ENCODE results near the gene ACTL8.

ACTL8 gene

DNA sequence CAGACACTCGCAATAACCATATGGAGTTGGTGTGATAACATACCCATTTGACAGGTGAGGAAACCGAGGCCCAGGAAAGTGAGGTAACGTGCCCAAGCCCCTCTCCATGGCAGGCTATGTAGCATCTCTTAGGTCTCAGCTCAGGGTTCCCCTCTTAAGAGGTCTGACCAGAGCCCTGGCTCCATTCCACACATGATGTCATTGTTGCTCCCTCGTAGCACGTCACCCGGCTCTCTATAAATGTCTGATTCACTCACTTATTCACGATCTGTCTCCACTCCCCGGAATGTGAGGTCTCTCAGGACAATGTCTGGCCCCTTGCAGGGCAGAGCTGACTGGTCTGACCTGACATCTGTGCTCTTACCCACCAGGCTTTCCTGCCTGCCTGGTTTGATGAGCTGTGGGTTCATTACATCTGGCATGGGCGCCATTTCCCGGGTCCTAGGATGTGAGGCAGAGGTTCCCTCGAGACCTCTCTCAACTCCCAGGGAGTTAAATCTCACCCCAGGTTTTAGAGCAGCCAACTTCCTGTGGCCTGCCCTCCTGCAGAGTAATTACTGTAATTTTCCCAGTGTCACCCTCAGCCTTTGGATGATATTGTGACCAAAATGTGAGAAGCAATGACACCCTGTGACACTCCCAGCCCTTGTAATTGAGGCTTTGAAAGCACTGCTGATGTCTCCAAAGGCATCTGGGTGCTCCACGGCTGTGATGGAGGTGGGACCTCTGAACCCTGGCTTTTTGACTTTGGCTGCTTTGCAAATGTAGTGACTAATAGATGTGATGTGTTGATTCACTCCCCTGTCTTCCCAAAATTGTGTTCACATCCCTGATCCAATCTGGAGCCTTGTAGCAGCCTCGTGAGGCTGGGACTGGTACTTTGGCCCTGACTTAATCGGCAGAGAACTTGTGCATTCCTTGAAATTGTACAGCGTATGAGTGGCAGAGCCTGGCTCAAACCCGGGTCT, 10.6 kb downstream of the ACTL8 start:
- Mint-ChIP-seq H3K4me3 (no peak overlapping the region), H3K4me1 (ENCODE audit: low read depth in 2 of 2) (no peaks in the 10 kb centered on the region), H3K9me3 (peaks cover 0 to 2% of the 10 kb centered on the region in 2 donors), H3K36me3 (ENCODE audit: insufficient read depth) (no peaks in the 10 kb centered on the region), H3K27ac (no peak overlapping the region), H3K27me3 (peaks cover 25 to 67% of the 10 kb centered on the region in 2 donors)
- ATAC-seq (replicated peaks) (no peak), DNase-seq (no peak)

GRCh38 chr1:17768651-17769241, 13.6 kb downstream of the ACTL8 start:
- Mint-ChIP-seq H3K27ac (no peak overlapping the region), H3K27me3 (peaks cover 28 to 69% of the 10 kb centered on the region in 2 donors), H3K4me3 (no peak overlapping the region), H3K36me3 (ENCODE audit: insufficient read depth) (no peaks in the 10 kb centered on the region), H3K9me3 (no peaks in the 10 kb centered on the region), H3K4me1 (ENCODE audit: low read depth in 2 of 2) (no peaks in the 10 kb centered on the region)
- ATAC-seq (replicated peaks) (no peak), DNase-seq (no peak)

- Mint-ChIP-seq H3K4me1 (ENCODE audit: low read depth in 2 of 2) (no peaks in the 10 kb centered on the region), H3K4me3 (no peak overlapping the region), H3K27me3 (peaks cover 26 to 74% of the 10 kb centered on the region in 2 donors), H3K36me3 (ENCODE audit: insufficient read depth) (no peaks in the 10 kb centered on the region), H3K9me3 (peaks cover 0 to 3% of the 10 kb centered on the region in 2 donors), H3K27ac (no peak overlapping the region)
- ATAC-seq (replicated peaks), result no peak
- DNase-seq, result no peak
Observed at GRCh38 chr1:17770983-17771382, 15.8 kb downstream of the ACTL8 start.

GRCh38 chr1:17772615-17773212, 17.6 kb downstream of the ACTL8 start:
- H3K27me3 Mint-ChIP-seq, result peaks cover 15 to 72% of the 10 kb centered on the region in 2 donors
- ATAC-seq (replicated peaks) (no peak), DNase-seq (no peak)
- H3K27ac Mint-ChIP-seq, result no peak overlapping the region
- H3K4me1 Mint-ChIP-seq (ENCODE audit: low read depth in 2 of 2), result peaks cover 0 to 2% of the 10 kb centered on the region in 2 donors
- H3K9me3 Mint-ChIP-seq, result peaks cover 0 to 3% of the 10 kb centered on the region in 2 donors
- no peaks in the 10 kb centered on the region for H3K36me3 Mint-ChIP-seq (ENCODE audit: insufficient read depth)
- H3K4me3 Mint-ChIP-seq, result no peak overlapping the region

GRCh38 chr1:17773591-17774326, 18.6 kb downstream of the ACTL8 start:
- H3K4me1 Mint-ChIP-seq (ENCODE audit: low read depth in 2 of 2), result peaks cover 0 to 2% of the 10 kb centered on the region in 2 donors

DNA sequence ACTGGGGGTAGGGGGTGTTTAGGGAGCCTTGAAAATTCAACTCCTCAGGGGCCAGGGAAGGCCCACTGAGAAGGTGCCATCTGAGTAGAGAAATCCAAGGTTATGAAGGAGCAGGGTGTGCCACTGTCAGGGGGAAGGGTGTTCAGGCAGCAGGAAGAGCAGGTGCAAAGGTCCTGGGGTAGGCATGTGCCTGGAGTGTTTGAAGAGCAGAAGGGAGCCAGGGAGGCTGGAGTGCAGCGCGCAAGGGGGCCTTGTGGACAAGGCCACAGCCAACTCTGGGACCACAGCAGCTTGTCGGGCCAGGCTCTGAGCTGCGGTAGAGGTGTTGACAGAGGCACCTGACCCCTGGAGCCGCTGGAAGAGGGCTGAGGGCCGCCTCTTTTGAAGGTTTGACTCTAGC, 19.3 kb downstream of the ACTL8 start:
- Mint-ChIP-seq H3K27me3 (peaks cover 15 to 71% of the 10 kb centered on the region in 2 donors), H3K4me3 (no peak overlapping the region), H3K36me3 (ENCODE audit: insufficient read depth) (no peaks in the 10 kb centered on the region), H3K9me3 (peaks cover 0 to 3% of the 10 kb centered on the region in 2 donors), H3K4me1 (ENCODE audit: low read depth in 2 of 2) (peaks cover 0 to 2% of the 10 kb centered on the region in 2 donors), H3K27ac (no peak overlapping the region)
- DNase-seq, result no peak
- no peak for ATAC-seq (replicated peaks)

More at GRCh38 chr1:17773591-17774326, 18.6 kb downstream of the ACTL8 start:
- no peak overlapping the region for H3K4me3 Mint-ChIP-seq
- DNase-seq (no peak), ATAC-seq (replicated peaks) (no peak)
- H3K27ac Mint-ChIP-seq, result no peak overlapping the region
- H3K27me3 Mint-ChIP-seq, result peaks cover 15 to 71% of the 10 kb centered on the region in 2 donors
- no peaks in the 10 kb centered on the region for H3K36me3 Mint-ChIP-seq (ENCODE audit: insufficient read depth)
- peaks cover 0 to 3% of the 10 kb centered on the region in 2 donors for H3K9me3 Mint-ChIP-seq

GRCh38 chr1:17775796-17776195, 20.7 kb downstream of the ACTL8 start:
- no peaks in the 10 kb centered on the region for H3K36me3 Mint-ChIP-seq (ENCODE audit: insufficient read depth)
- H3K4me3 Mint-ChIP-seq, result no peak overlapping the region
- no peak for ATAC-seq (replicated peaks)
- DNase-seq, result no peak
- peaks cover 0 to 2% of the 10 kb centered on the region in 2 donors for H3K4me1 Mint-ChIP-seq (ENCODE audit: low read depth in 2 of 2)
- no peak overlapping the region for H3K27ac Mint-ChIP-seq
- H3K27me3 Mint-ChIP-seq, result peaks cover 10 to 67% of the 10 kb centered on the region in 2 donors
- H3K9me3 Mint-ChIP-seq, result peaks cover 0 to 3% of the 10 kb centered on the region in 2 donors

- no peak for DNase-seq
- Mint-ChIP-seq H3K4me1 (ENCODE audit: low read depth in 2 of 2) (peaks cover 0 to 2% of the 10 kb centered on the region in 2 donors), H3K27ac (no peak overlapping the region), H3K4me3 (no peak overlapping the region), H3K27me3 (peaks cover 10 to 64% of the 10 kb centered on the region in 2 donors), H3K9me3 (peaks cover 0 to 3% of the 10 kb centered on the region in 2 donors), H3K36me3 (ENCODE audit: insufficient read depth) (no peaks in the 10 kb centered on the region)
- ATAC-seq (replicated peaks), result no peak
Observed at GRCh38 chr1:17776426-17776825, 21.3 kb downstream of the ACTL8 start.

GRCh38 chr1:17777330-17777729, 22.2 kb downstream of the ACTL8 start:
- H3K4me3 Mint-ChIP-seq, result no peak overlapping the region
- H3K36me3 Mint-ChIP-seq (ENCODE audit: insufficient read depth), result no peaks in the 10 kb centered on the region
- H3K4me1 Mint-ChIP-seq (ENCODE audit: low read depth in 2 of 2), result peaks cover 0 to 2% of the 10 kb centered on the region in 2 donors
- ATAC-seq (replicated peaks) (no peak), DNase-seq (no peak)
- no peak overlapping the region for H3K27ac Mint-ChIP-seq
- H3K27me3 Mint-ChIP-seq, result peaks cover 10 to 73% of the 10 kb centered on the region in 2 donors
- H3K9me3 Mint-ChIP-seq, result peaks cover 0 to 3% of the 10 kb centered on the region in 2 donors

GRCh38 chr1:17777818-17778217, 22.7 kb downstream of the ACTL8 start:
- no peak overlapping the region for H3K27ac Mint-ChIP-seq
- H3K27me3 Mint-ChIP-seq, result peaks cover 10 to 75% of the 10 kb centered on the region in 2 donors
- DNase-seq (no peak), ATAC-seq (replicated peaks) (no peak)
- peaks cover 0 to 2% of the 10 kb centered on the region in 2 donors for H3K4me1 Mint-ChIP-seq (ENCODE audit: low read depth in 2 of 2)
- H3K36me3 Mint-ChIP-seq (ENCODE audit: insufficient read depth), result no peaks in the 10 kb centered on the region
- H3K9me3 Mint-ChIP-seq, result peaks cover 0 to 3% of the 10 kb centered on the region in 2 donors
- no peak overlapping the region for H3K4me3 Mint-ChIP-seq

GRCh38 chr1:17780916-17781315, 25.8 kb downstream of the ACTL8 start:
- DNase-seq, result no peak
- ATAC-seq (replicated peaks), result no peak
- Mint-ChIP-seq H3K36me3 (ENCODE audit: insufficient read depth) (no peaks in the 10 kb centered on the region), H3K9me3 (no peaks in the 10 kb centered on the region), H3K27ac (no peak overlapping the region), H3K4me3 (no peak overlapping the region), H3K4me1 (ENCODE audit: low read depth in 2 of 2) (peaks cover 0 to 2% of the 10 kb centered on the region in 2 donors), H3K27me3 (peaks cover 11 to 64% of the 10 kb centered on the region in 2 donors)

DNA sequence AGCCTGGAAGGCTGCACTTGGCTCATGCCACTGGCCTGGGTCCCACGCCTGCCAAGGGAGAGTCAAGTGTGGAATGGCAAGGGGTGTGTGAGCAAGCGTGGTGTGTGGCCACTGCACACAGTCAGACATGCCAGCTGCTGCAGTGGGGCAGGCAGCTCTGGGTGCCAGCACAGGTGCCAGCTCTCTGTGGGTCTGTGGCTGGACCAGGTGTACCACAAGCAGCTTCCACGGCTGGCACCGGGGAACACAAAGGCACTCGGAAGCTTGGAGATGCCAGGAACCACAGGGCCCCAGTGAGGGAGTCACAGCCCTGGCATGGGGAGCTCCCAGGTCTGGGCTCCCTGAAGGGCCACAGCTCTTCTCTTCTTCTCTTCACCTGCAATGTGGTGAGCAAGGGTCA, 34.8 kb downstream of the ACTL8 start:
- Mint-ChIP-seq H3K36me3 (ENCODE audit: insufficient read depth) (no peaks in the 10 kb centered on the region), H3K27ac (no peak overlapping the region), H3K9me3 (no peaks in the 10 kb centered on the region), H3K4me3 (no peak overlapping the region), H3K27me3 (peaks cover 37 to 51% of the 10 kb centered on the region in 2 donors), H3K4me1 (ENCODE audit: low read depth in 2 of 2) (no peaks in the 10 kb centered on the region)
- ATAC-seq (replicated peaks) (no peak), DNase-seq (no peak)
